LNCaP clone FGC (cell line): ENCODE data around the gene THUMPD3.

Experiments
- DNase-seq: peaks from one replicate; pipeline ENCODE4 v3.0.0-alpha.2; 2011; ENCODE audit warnings: low read depth
- H3K4me3 ChIP-seq: 2 replicates; pipeline ENCODE4 v1.5.1; 2011; ENCODE audit warnings: mild to moderate bottlenecking, low read depth, low read length, control low read depth
- CTCF ChIP-seq: IDR thresholded peaks from 2 replicates; pipeline ENCODE4 v1.5.1; 2012; ENCODE audit warnings: mild to moderate bottlenecking; ENCODE audit not compliant: control insufficient read depth, insufficient read depth; ENCODE audit errors: extremely low read depth

THUMPD3 gene

GRCh38 chr3:9435316-9435715, 72.5 kb downstream of the THUMPD3 start:
- no peak overlapping the region for H3K4me3 ChIP-seq
- DNase-seq: no peak
- no peak for TF ChIP-seq CTCF
